HCT116 (cell line): Measurements from ENCODE around the gene HOXB3. TPM values are rescaled to one million over a fixed set of nuclear protein-coding genes. Genes with fewer than 3 reads are reported as not detected.

Experiments used
- ATAC-seq: fragments of 200-7000 bp; cut with Tn5 transposase; 2 replicates; pipeline ENCODE4 v1.9.1; 2020; ENCODE audit warnings: mild to moderate bottlenecking, moderate library complexity
- BruUV-seq: library from RNA; stranded (reverse); fragments of 400-500 nt; replicated peaks from 2 replicates; lab custom pipeline; 2021; lab: Mats Ljungman, UMichigan
- CTCF ChIA-PET: fragments of 300-600 bp; sonication (Branson Sonifier 250); formaldehyde crosslinking; loops from one replicate; lab custom pipeline; 2021; ENCODE audit warnings: antibody characterized with exemption; lab: Charles Lee
- POLR2A ChIA-PET: fragments of 300-600, 350-600 bp; sonication (Branson Sonifier 250); formaldehyde crosslinking; loops from one replicate; lab custom pipeline; 2021; ENCODE audit warnings: antibody characterized with exemption; lab: Charles Lee
- RAD21 ChIA-PET, 2 experiments: fragments of 300-600 bp; sonication (Branson Sonifier 250); formaldehyde crosslinking; loops; one replicate each; lab custom pipeline; 2023; ENCODE audit warnings: low total read pairs in 2 of 2; ENCODE audit not compliant: uncharacterized antibody in 2 of 2, unreplicated experiment in 2 of 2, low non-redundant PET in 1 of 2; lab: Charles Lee
- DNase-seq: peaks from one replicate; pipeline ENCODE4 v3.0.0-alpha.2; 2010; ENCODE audit warnings: low read depth, low spot score
- H2AFZ ChIP-seq: fragments of 200-600 bp; shearing (Covaris generic), sonication (generic); 2 replicates; pipeline ENCODE4 v1.6.1; 2017; ENCODE audit warnings: low read depth, mixed run types, mixed read lengths, antibody characterized with exemption, low read length; ENCODE audit not compliant: poor library complexity, severe bottlenecking
- H3K27ac ChIP-seq: 2 replicates; pipeline ENCODE4 v1.5.1; 2012; ENCODE audit warnings: low read depth, low read length
- H3K27me3 ChIP-seq: fragments of 200-600 bp; sonication (generic); 2 replicates; pipeline ENCODE4 v1.6.1; 2016; ENCODE audit warnings: mixed run types, low read length, mixed read lengths; ENCODE audit not compliant: insufficient read depth
- H3K36me3 ChIP-seq, 2 experiments: fragments of 200-500 bp in 1 of 2; fragments of 200-600 bp in 1 of 2; sonication (Bioruptor generic) in 1 of 2; sonication (generic) in 1 of 2; 2 replicates each; pipeline versions ENCODE4 v1.5.1 to v1.6.1; 2014 to 2016; ENCODE audit warnings: low read length in 2 of 2, inconsistent platforms in 1 of 2, mixed read lengths in 1 of 2, mixed run types in 1 of 2; ENCODE audit not compliant: insufficient read depth in 2 of 2, control insufficient read depth in 1 of 2
- H3K4me1 ChIP-seq, 2 experiments: fragments of 200-600 bp in 1 of 2; sonication (generic) in 1 of 2; 2 replicates each; pipeline versions ENCODE4 v1.5.1 to v1.6.1; 2012 to 2017; ENCODE audit warnings: low read length in 2 of 2, inconsistent platforms in 1 of 2, mild to moderate bottlenecking in 1 of 2, mixed read lengths in 1 of 2, mixed run types in 1 of 2, moderate library complexity in 1 of 2; ENCODE audit not compliant: insufficient read depth in 2 of 2, control insufficient read depth in 1 of 2
- H3K4me2 ChIP-seq: fragments of 200-600 bp; sonication (generic); 2 replicates; pipeline ENCODE4 v1.6.1; 2017; ENCODE audit warnings: mixed run types, low read length, mixed read lengths
- H3K4me3 ChIP-seq, 2 experiments: fragments of 200-600 bp in 1 of 2; sonication (generic) in 1 of 2; replicated peaks in 1 of 2; 2 replicates each; pipeline ENCODE4 v1.5.1; 2011 to 2016; ENCODE audit warnings: low read length in 2 of 2, control low read depth in 1 of 2, low read depth in 1 of 2, mild to moderate bottlenecking in 1 of 2, mixed read lengths in 1 of 2, mixed run types in 1 of 2
- H3K79me2 ChIP-seq: fragments of 200-600 bp; sonication (generic); 2 replicates; pipeline ENCODE4 v1.6.1; 2017; ENCODE audit warnings: mild to moderate bottlenecking, mixed run types, low read length, moderate library complexity, mixed read lengths; ENCODE audit not compliant: insufficient read depth
- H3K9ac ChIP-seq: fragments of 200-600 bp; sonication (generic); 2 replicates; pipeline ENCODE4 v1.6.1; 2016; ENCODE audit warnings: low read length, mixed read lengths
- H3K9me2 ChIP-seq: fragments of 200-600 bp; sonication (generic), shearing (Covaris generic); 2 replicates; pipeline ENCODE4 v1.6.1; 2017; ENCODE audit warnings: mixed run types, mild to moderate bottlenecking, moderate library complexity; ENCODE audit not compliant: insufficient read depth
- H3K9me3 ChIP-seq, 2 experiments: fragments of 200-500 bp in 1 of 2; fragments of 200-600 bp in 1 of 2; sonication (Bioruptor generic) in 1 of 2; sonication (generic) in 1 of 2; 2 replicates each; pipeline ENCODE4 v1.6.1; 2014 to 2017; ENCODE audit warnings: low read length in 2 of 2, mixed read lengths in 2 of 2, inconsistent platforms in 1 of 2, low read depth in 1 of 2, mild to moderate bottlenecking in 1 of 2, mixed run types in 1 of 2, moderate library complexity in 1 of 2; ENCODE audit not compliant: control insufficient read depth in 1 of 2, insufficient read depth in 1 of 2
- H4K20me1 ChIP-seq: fragments of 200-600 bp; sonication (generic), shearing (Covaris generic); 2 replicates; pipeline ENCODE4 v1.6.1; 2017; ENCODE audit warnings: mixed run types, mild to moderate bottlenecking, moderate library complexity; ENCODE audit not compliant: insufficient read depth
- ATF3 ChIP-seq: IDR thresholded peaks from 2 replicates; pipeline ENCODE4 v1.6.1; 2012
- CBX3 ChIP-seq: IDR thresholded peaks from 2 replicates; pipeline ENCODE4 v1.6.1; 2012; ENCODE audit warnings: low read depth
- CEBPB ChIP-seq: IDR thresholded peaks from 2 replicates; pipeline ENCODE4 v1.6.1; 2012; ENCODE audit warnings: low read depth
- EGR1 ChIP-seq: IDR thresholded peaks from 2 replicates; pipeline ENCODE4 v1.6.1; 2012; ENCODE audit warnings: low read depth
- ELF1 ChIP-seq: IDR thresholded peaks from 2 replicates; pipeline ENCODE4 v1.6.1; 2012; ENCODE audit warnings: low read depth, borderline replicate concordance
- EZH2 ChIP-seq: fragments of 200-600 bp; sonication (generic); IDR thresholded peaks from 2 replicates; pipeline ENCODE4 v1.6.1; 2017; ENCODE audit warnings: antibody characterized with exemption, mixed run types
- EZH2phosphoT487 ChIP-seq: fragments of 200-600 bp; IDR thresholded peaks from 2 replicates; pipeline ENCODE4 v1.6.1; 2018; ENCODE audit warnings: antibody characterized with exemption, borderline replicate concordance
- FOSL1 ChIP-seq: IDR thresholded peaks from 2 replicates; pipeline ENCODE4 v1.6.1; 2012; ENCODE audit warnings: low read depth
- JUND ChIP-seq: IDR thresholded peaks from 2 replicates; pipeline ENCODE4 v1.6.1; 2012
- POLR2A ChIP-seq: IDR thresholded peaks from 2 replicates; pipeline ENCODE4 v1.7.0; 2011; ENCODE audit warnings: borderline replicate concordance; ENCODE audit not compliant: insufficient read depth, insufficient read length; ENCODE audit errors: extremely low read depth
- POLR2AphosphoS5 ChIP-seq: IDR thresholded peaks from 2 replicates; pipeline ENCODE4 v1.6.1; 2011; ENCODE audit warnings: mild to moderate bottlenecking, low read depth, low read length, moderate library complexity
- RAD21 ChIP-seq: IDR thresholded peaks from 2 replicates; pipeline ENCODE4 v1.6.1; 2012; ENCODE audit warnings: low read depth, mild to moderate bottlenecking
- SIN3A ChIP-seq: IDR thresholded peaks from 2 replicates; pipeline ENCODE4 v1.6.1; 2012; ENCODE audit warnings: low read depth
- SP1 ChIP-seq: IDR thresholded peaks from 2 replicates; pipeline ENCODE4 v1.6.1; 2012; ENCODE audit warnings: low read depth
- SRF ChIP-seq: IDR thresholded peaks from 2 replicates; pipeline ENCODE4 v1.6.1; 2012; ENCODE audit warnings: low read depth
- TCF7L2 ChIP-seq: IDR thresholded peaks from 2 replicates; pipeline ENCODE4 v1.7.0; 2011; ENCODE audit warnings: borderline replicate concordance, inconsistent platforms; ENCODE audit not compliant: insufficient read depth, insufficient read length; ENCODE audit errors: extremely low read depth
- YY1 ChIP-seq: IDR thresholded peaks from 2 replicates; pipeline ENCODE4 v1.6.1; 2011; ENCODE audit warnings: low read length, low read depth, moderate library complexity, mild to moderate bottlenecking; ENCODE audit not compliant: insufficient replicate concordance; ENCODE audit errors: extremely low read depth
- ZFX ChIP-seq: fragments of 450-650 bp; IDR thresholded peaks from 2 replicates; pipeline ENCODE4 v1.6.1; 2017
- ZNF274 ChIP-seq: fragments of 200-500 bp; sonication (Bioruptor generic); IDR thresholded peaks from 2 replicates; pipeline ENCODE4 v1.6.1; 2014; ENCODE audit warnings: mild to moderate bottlenecking, low read depth, low read length, inconsistent platforms
- intact Hi-C: fragments of 100-400 bp; cut with micrococcal nuclease; formaldehyde crosslinking; loops from 2 replicates; pipeline ENCODE4 v1.10.0; 2022
- total RNA-seq: library from RNA; stranded (reverse); gene quantifications from one replicate; pipeline ENCODE4 v1.2.1, GENCODE V29; 2021; ENCODE audit not compliant: unreplicated experiment
- TF ChIP-seq, protein P1 (sequence below): IDR thresholded peaks from 2 replicates; pipeline ENCODE4 v1.6.1; 2011; ENCODE audit warnings: mild to moderate bottlenecking, low read length, moderate library complexity; ENCODE audit not compliant: insufficient replicate concordance; ENCODE audit errors: extremely low read depth
- TF ChIP-seq, protein P2 (sequence below): IDR thresholded peaks from 2 replicates; pipeline ENCODE4 v1.6.1; 2012
- TF ChIP-seq, protein P3 (sequence below): IDR thresholded peaks from 2 replicates; pipeline ENCODE4 v1.6.1; 2012; ENCODE audit warnings: low read depth

HOXB3 gene
- total RNA-seq, 1 experiment from 2014 or later, result 19.8 TPM

GRCh38 chr17:48618256-48618896, 28.3 kb upstream of the HOXB3 start:
- Histone ChIP-seq H3K9ac (peak overlapping the region; percentile 97), H3K27me3 (no peaks in the 10 kb centered on the region)
- BruUV-seq, result no TSS peak
- TF ChIP-seq YY1, result peak; percentile 46
- no peak for TF ChIP-seq POLR2A
- TF ChIP-seq SIN3A, result no peak
- no peak for TF ChIP-seq ZFX
- TF ChIP-seq JUND, result no peak
- no peak for TF ChIP-seq SP1
- peak; percentile 99 for TF ChIP-seq RAD21
- TF ChIP-seq, protein P1, sequence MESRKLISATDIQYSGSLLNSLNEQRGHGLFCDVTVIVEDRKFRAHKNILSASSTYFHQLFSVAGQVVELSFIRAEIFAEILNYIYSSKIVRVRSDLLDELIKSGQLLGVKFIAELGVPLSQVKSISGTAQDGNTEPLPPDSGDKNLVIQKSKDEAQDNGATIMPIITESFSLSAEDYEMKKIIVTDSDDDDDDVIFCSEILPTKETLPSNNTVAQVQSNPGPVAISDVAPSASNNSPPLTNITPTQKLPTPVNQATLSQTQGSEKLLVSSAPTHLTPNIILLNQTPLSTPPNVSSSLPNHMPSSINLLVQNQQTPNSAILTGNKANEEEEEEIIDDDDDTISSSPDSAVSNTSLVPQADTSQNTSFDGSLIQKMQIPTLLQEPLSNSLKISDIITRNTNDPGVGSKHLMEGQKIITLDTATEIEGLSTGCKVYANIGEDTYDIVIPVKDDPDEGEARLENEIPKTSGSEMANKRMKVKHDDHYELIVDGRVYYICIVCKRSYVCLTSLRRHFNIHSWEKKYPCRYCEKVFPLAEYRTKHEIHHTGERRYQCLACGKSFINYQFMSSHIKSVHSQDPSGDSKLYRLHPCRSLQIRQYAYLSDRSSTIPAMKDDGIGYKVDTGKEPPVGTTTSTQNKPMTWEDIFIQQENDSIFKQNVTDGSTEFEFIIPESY, result no peak
- no peak for TF ChIP-seq CEBPB
- no peak for TF ChIP-seq SRF
- TF ChIP-seq EZH2, result no peak
- TF ChIP-seq, protein P2, sequence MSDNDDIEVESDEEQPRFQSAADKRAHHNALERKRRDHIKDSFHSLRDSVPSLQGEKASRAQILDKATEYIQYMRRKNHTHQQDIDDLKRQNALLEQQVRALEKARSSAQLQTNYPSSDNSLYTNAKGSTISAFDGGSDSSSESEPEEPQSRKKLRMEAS, result no peak
- no peak for TF ChIP-seq ELF1
- no peak for TF ChIP-seq ZNF274
- no peak for TF ChIP-seq TCF7L2
- peak; percentile 55; the same call in 1 of the 2 replicates for TF ChIP-seq POLR2AphosphoS5
- no peak for TF ChIP-seq EGR1
- TF ChIP-seq ATF3, result no peak
- TF ChIP-seq FOSL1, result no peak
- TF ChIP-seq, protein P3, sequence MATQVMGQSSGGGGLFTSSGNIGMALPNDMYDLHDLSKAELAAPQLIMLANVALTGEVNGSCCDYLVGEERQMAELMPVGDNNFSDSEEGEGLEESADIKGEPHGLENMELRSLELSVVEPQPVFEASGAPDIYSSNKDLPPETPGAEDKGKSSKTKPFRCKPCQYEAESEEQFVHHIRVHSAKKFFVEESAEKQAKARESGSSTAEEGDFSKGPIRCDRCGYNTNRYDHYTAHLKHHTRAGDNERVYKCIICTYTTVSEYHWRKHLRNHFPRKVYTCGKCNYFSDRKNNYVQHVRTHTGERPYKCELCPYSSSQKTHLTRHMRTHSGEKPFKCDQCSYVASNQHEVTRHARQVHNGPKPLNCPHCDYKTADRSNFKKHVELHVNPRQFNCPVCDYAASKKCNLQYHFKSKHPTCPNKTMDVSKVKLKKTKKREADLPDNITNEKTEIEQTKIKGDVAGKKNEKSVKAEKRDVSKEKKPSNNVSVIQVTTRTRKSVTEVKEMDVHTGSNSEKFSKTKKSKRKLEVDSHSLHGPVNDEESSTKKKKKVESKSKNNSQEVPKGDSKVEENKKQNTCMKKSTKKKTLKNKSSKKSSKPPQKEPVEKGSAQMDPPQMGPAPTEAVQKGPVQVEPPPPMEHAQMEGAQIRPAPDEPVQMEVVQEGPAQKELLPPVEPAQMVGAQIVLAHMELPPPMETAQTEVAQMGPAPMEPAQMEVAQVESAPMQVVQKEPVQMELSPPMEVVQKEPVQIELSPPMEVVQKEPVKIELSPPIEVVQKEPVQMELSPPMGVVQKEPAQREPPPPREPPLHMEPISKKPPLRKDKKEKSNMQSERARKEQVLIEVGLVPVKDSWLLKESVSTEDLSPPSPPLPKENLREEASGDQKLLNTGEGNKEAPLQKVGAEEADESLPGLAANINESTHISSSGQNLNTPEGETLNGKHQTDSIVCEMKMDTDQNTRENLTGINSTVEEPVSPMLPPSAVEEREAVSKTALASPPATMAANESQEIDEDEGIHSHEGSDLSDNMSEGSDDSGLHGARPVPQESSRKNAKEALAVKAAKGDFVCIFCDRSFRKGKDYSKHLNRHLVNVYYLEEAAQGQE, result no peak
- no peak for TF ChIP-seq CBX3
- no peak for TF ChIP-seq EZH2phosphoT487

More at GRCh38 chr17:48618256-48618896, 28.3 kb upstream of the HOXB3 start:
- intact Hi-C loops, result loop anchor here (1.0 to 10.0 kb wide), 9 partner anchors 134 to 594 kb away; no protein-coding TSS in a partner anchor
- peak overlapping the region; percentile 80 to 90 for H3K4me3 ChIP-seq
- H3K27ac ChIP-seq, result peak overlapping the region; percentile 88
- POLR2A ChIA-PET, result interaction anchor here (0.7 to 2.5 kb wide), 5 partner anchors 8 to 593 kb away, joined by 3 to 6 read pairs (median 5); partner anchors contain the start of gene HOXB9
- H3K4me2 ChIP-seq, result peak overlapping the region; percentile 95
- H3K79me2 ChIP-seq, result peaks cover 61% of the 10 kb centered on the region
- peaks cover 8 to 37% of the 10 kb centered on the region in 2 experiments; a peak in 3 of 4 replicates for H3K4me1 ChIP-seq
- no peaks in the 10 kb centered on the region for H3K9me3 ChIP-seq
- H2AFZ ChIP-seq, result no peak overlapping the region
- DNase-seq, result peak; percentile 74
- no peaks in the 10 kb centered on the region for H4K20me1 ChIP-seq
- no peaks in the 10 kb centered on the region; a peak in 1 of 4 replicates for H3K36me3 ChIP-seq
- CTCF ChIA-PET, result interaction anchor here (0.6 to 3.7 kb wide), 23 partner anchors 7 to 862 kb away, joined by 3 to 21 read pairs (median 5); partner anchors contain the start of gene HOXB9
- peak; percentile 71 for ATAC-seq
- no peaks in the 10 kb centered on the region for H3K9me2 ChIP-seq
- RAD21 ChIA-PET, result interaction anchor here (0.5 to 1.9 kb wide), 9 partner anchors 13 to 530 kb away, joined by 3 to 7 read pairs (median 4); no protein-coding TSS in a partner anchor
